Thyroid gland (tissue), 4 donors: ENCODE data around the gene GALNT8.

Experiments used
- CTCF ChIP-seq, 6 experiments: fragments of 200-600 bp in 3 of 6; fragments of 450-650 bp in 3 of 6; sonication (generic) in 3 of 6; IDR thresholded peaks; one replicate each; pipeline ENCODE4 v1.5.1; 2016 to 2019; ENCODE audit warnings: antibody characterized with exemption in 6 of 6, mild to moderate bottlenecking in 2 of 6, inconsistent platforms in 1 of 6, moderate library complexity in 1 of 6
- POLR2A ChIP-seq, 2 donors: fragments of 450-650 bp; IDR thresholded peaks; one replicate each; pipeline ENCODE4 v1.6.1; 2017; ENCODE audit warnings: antibody characterized with exemption in 2 of 2, mild to moderate bottlenecking in 2 of 2, moderate library complexity in 1 of 2

GRCh38 chr12:4703676-4704075, 16.5 kb upstream of the GALNT8 start:
- no peak for TF ChIP-seq CTCF (IDR thresholded peaks at IDR 0.05)
- TF ChIP-seq POLR2A (IDR thresholded peaks at IDR 0.05): no peak
